ENCODE data around the gene DNAH9.

GRCh38 chr17:11618861-11619566 lies 20.7 kb downstream of the DNAH9 start:
- TF ChIP-seq POLR2A (IDR thresholded peaks at IDR 0.05) = no peak
- no peak for TF ChIP-seq CTCF (IDR thresholded peaks at IDR 0.05)
